ENCODE data around the gene EFNA3. TPM values are rescaled to one million over a fixed set of nuclear protein-coding genes. Genes with fewer than 3 reads are reported as not detected.

Gene EFNA3
- total RNA-seq, 1 experiment from 2014 or later = 2.3 TPM

- Histone ChIP-seq H3K4me1 (ENCODE audit: control insufficient read depth, insufficient read depth, low read length) (peaks cover 14% of the 10 kb centered on the region), H3K27ac (ENCODE audit: low read length) (peak overlapping the region; percentile 68), H3K36me3 (ENCODE audit: control insufficient read depth, insufficient read depth, low read length) (peaks cover 2% of the 10 kb centered on the region; the same call in 1 of the 2 replicates), H3K27me3 (ENCODE audit: control insufficient read depth, insufficient read depth, low read length) (no peaks in the 10 kb centered on the region), H3K9me3 (ENCODE audit: control insufficient read depth, insufficient read depth, low read depth, low read length) (no peaks in the 10 kb centered on the region), H3K4me3 (ENCODE audit: low read depth in 2 of 2, low read length in 2 of 2) (peak overlapping the region; percentile 69 to 74)
- no peak for DNase-seq (ENCODE audit: low read depth, low spot score)
- intact Hi-C loops (cut with micrococcal nuclease; ENCODE audit: unreplicated experiment) (no loop called here), in situ Hi-C loops (cut with HindIII; ENCODE audit: low pct_unique_long_range_greater_than_20kb, low sequenced_read_pairs) (no loop called here)
- TF ChIP-seq REST (IDR thresholded peaks at IDR 0.05; ENCODE audit: insufficient read depth in 1 of 2, low read depth in 2 of 2, low read length in 1 of 2) (no peak), CTCF (IDR thresholded peaks at IDR 0.05) (no peak), TCF7L2 (IDR thresholded peaks at IDR 0.05; ENCODE audit: low read depth, low read length) (no peak), SIN3A (IDR thresholded peaks at IDR 0.05; ENCODE audit: borderline replicate concordance, insufficient read depth, low read depth, low read length) (no peak), POLR2AphosphoS5 (IDR thresholded peaks at IDR 0.05; ENCODE audit: low read depth, low read length) (no peak)
- POLR2A ChIA-PET = interaction anchor here (0.6 kb wide), 1 partner anchor 426 kb away, joined by 3 read pairs; no protein-coding TSS in a partner anchor
- CTCF ChIA-PET = interaction anchor here (0.6 to 1.4 kb wide), 6 partner anchors 8 to 492 kb away, joined by 3 to 11 read pairs (median 4); no protein-coding TSS in a partner anchor
- BruUV-seq (replicated peaks) = no TSS peak
- ATAC-seq = peak; percentile 53
These were observed 26.7 kb upstream of the EFNA3 start for GRCh38 chr1:155051777-155052398.

GRCh38 chr1:155052439-155053395, 25.9 kb upstream of the EFNA3 start:
- Histone ChIP-seq H3K4me1 (ENCODE audit: control insufficient read depth, insufficient read depth, low read length) (peaks cover 14% of the 10 kb centered on the region), H3K27me3 (ENCODE audit: control insufficient read depth, insufficient read depth, low read length) (no peaks in the 10 kb centered on the region), H3K9me3 (ENCODE audit: control insufficient read depth, insufficient read depth, low read depth, low read length) (no peaks in the 10 kb centered on the region), H3K36me3 (ENCODE audit: control insufficient read depth, insufficient read depth, low read length) (peaks cover 2% of the 10 kb centered on the region; the same call in 1 of the 2 replicates), H3K27ac (ENCODE audit: low read length) (no peak overlapping the region), H3K4me3 (ENCODE audit: low read depth in 2 of 2, low read length in 2 of 2) (peak overlapping the region; percentile 69 to 74)
- POLR2A ChIA-PET = interaction anchor here (0.6 kb wide), 1 partner anchor 426 kb away, joined by 3 read pairs; no protein-coding TSS in a partner anchor
- no TSS peak for BruUV-seq (replicated peaks)
- intact Hi-C loops (cut with micrococcal nuclease; ENCODE audit: unreplicated experiment) = no loop called here
- in situ Hi-C loops (cut with HindIII; ENCODE audit: low pct_unique_long_range_greater_than_20kb, low sequenced_read_pairs) = no loop called here
- TF ChIP-seq CTCF (IDR thresholded peaks at IDR 0.05) (peak; percentile 77), REST (IDR thresholded peaks at IDR 0.05; ENCODE audit: insufficient read depth in 1 of 2, low read depth in 2 of 2, low read length in 1 of 2) (no peak)
- CTCF ChIA-PET = interaction anchor here (0.7 to 1.1 kb wide), 3 partner anchors 9 to 53 kb away, joined by 3 to 5 read pairs (median 3); no protein-coding TSS in a partner anchor
- ATAC-seq = no peak
- DNase-seq (ENCODE audit: low read depth, low spot score) = no peak

Data from Panc1 (cell line).